GM23338 (cell line): ENCODE measurements around the gene DENND1B. TPM values are rescaled to one million over a fixed set of nuclear protein-coding genes. Genes with fewer than 3 reads are reported as not detected.

ENCODE experiments used
- ATAC-seq: fragments of 200-7000 bp; cut with Tn5 transposase; 3 replicates; pipeline ENCODE4 v1.9.1; 2020
- DNase-seq: peaks from one replicate; pipeline ENCODE4 v3.0.0-alpha.2; 2015; ENCODE audit warnings: low spot score
- H2AFZ ChIP-seq: fragments of 200-600 bp; sonication (generic); 2 replicates; pipeline ENCODE4 v1.8.0; 2016; ENCODE audit warnings: antibody characterized with exemption, mild to moderate bottlenecking, moderate library complexity
- H3F3A ChIP-seq: fragments of 200-600 bp; sonication (generic); replicated peaks from 2 replicates; pipeline ENCODE4 v1.8.0; 2017; ENCODE audit warnings: antibody characterized with exemption, mixed run types, low read depth
- H3K27ac ChIP-seq: fragments of 200-600 bp; sonication (generic); 2 replicates; pipeline ENCODE4 v1.6.1; 2016; ENCODE audit warnings: low read depth
- H3K27me3 ChIP-seq: fragments of 200-600 bp; sonication (generic); 2 replicates; pipeline ENCODE4 v1.8.0; 2016; ENCODE audit warnings: mild to moderate bottlenecking, mixed run types, moderate library complexity; ENCODE audit not compliant: insufficient read depth
- H3K36me3 ChIP-seq: fragments of 200-600 bp; sonication (generic); 2 replicates; pipeline ENCODE4 v1.8.0; 2016; ENCODE audit warnings: mild to moderate bottlenecking; ENCODE audit not compliant: insufficient read depth
- H3K4me1 ChIP-seq: fragments of 200-600 bp; sonication (generic); 2 replicates; pipeline ENCODE4 v1.8.0; 2016; ENCODE audit warnings: mild to moderate bottlenecking, moderate library complexity; ENCODE audit not compliant: insufficient read depth
- H3K4me2 ChIP-seq: fragments of 200-600 bp; sonication (generic); 2 replicates; pipeline ENCODE4 v1.7.1; 2017; ENCODE audit warnings: mixed run types
- H3K4me3 ChIP-seq: fragments of 200-600 bp; sonication (generic); 2 replicates; pipeline ENCODE4 v1.6.1; 2016; ENCODE audit warnings: mixed run types
- H3K79me2 ChIP-seq: fragments of 200-600 bp; sonication (generic); replicated peaks from 2 replicates; pipeline ENCODE4 v1.8.0; 2017; ENCODE audit warnings: mild to moderate bottlenecking; ENCODE audit not compliant: insufficient read depth
- H3K9me2 ChIP-seq: fragments of 200-600 bp; sonication (generic); 2 replicates; pipeline ENCODE4 v1.8.0; 2017; ENCODE audit not compliant: insufficient read depth
- H4K20me1 ChIP-seq: fragments of 200-600 bp; sonication (generic); replicated peaks from 2 replicates; pipeline ENCODE4 v1.8.0; 2017; ENCODE audit warnings: mild to moderate bottlenecking; ENCODE audit not compliant: insufficient read depth
- H3K27ac Mint-ChIP-seq: 2 replicates; pipeline ENCODE4 v1.8.0; 2020; ENCODE audit warnings: inconsistent platforms, mild to moderate bottlenecking, moderate library complexity, mixed read lengths
- H3K27me3 Mint-ChIP-seq: 3 replicates; pipeline ENCODE4 v1.8.0; 2022; ENCODE audit warnings: low read depth, mild to moderate bottlenecking, moderate library complexity, mixed read lengths, inconsistent platforms; ENCODE audit not compliant: insufficient read depth, poor library complexity
- H3K36me3 Mint-ChIP-seq: 3 replicates; pipeline ENCODE4 v1.8.0; 2021; ENCODE audit warnings: low read depth, mild to moderate bottlenecking, inconsistent platforms, moderate library complexity, mixed read lengths
- H3K4me1 Mint-ChIP-seq: 3 replicates; pipeline ENCODE4 v1.8.0; 2020; ENCODE audit warnings: mild to moderate bottlenecking, inconsistent platforms, mixed read lengths
- H3K4me3 Mint-ChIP-seq: 3 replicates; pipeline ENCODE4 v1.8.0; 2021; ENCODE audit warnings: moderate library complexity, mild to moderate bottlenecking, inconsistent platforms, mixed read lengths
- H3K9me3 Mint-ChIP-seq: 3 replicates; pipeline ENCODE4 v1.8.0; 2020; ENCODE audit warnings: moderate library complexity, mild to moderate bottlenecking, inconsistent platforms, mixed read lengths
- CTCF ChIP-seq, 2 experiments: fragments of 200-600 bp in 1 of 2; sonication (generic) in 1 of 2; conservative IDR thresholded peaks; 2 replicates each; pipeline versions ENCODE4 v1.5.1 to v1.6.1; 2016 to 2017; ENCODE audit warnings: antibody characterized with exemption in 2 of 2, low read depth in 2 of 2, mild to moderate bottlenecking in 2 of 2, moderate library complexity in 1 of 2
- EZH2 ChIP-seq: fragments of 200-600 bp; sonication (generic); IDR thresholded peaks from one replicate; pipeline ENCODE4 v1.8.0; 2017; ENCODE audit warnings: antibody characterized with exemption, mild to moderate bottlenecking, low read depth; ENCODE audit not compliant: unreplicated experiment
- EZH2phosphoT487 ChIP-seq: fragments of 200-600 bp; sonication (generic); IDR thresholded peaks from one replicate; pipeline ENCODE4 v1.8.1; 2018; ENCODE audit warnings: antibody characterized with exemption; ENCODE audit not compliant: unreplicated experiment
- POLR2AphosphoS5 ChIP-seq: IDR thresholded peaks from 2 replicates; pipeline ENCODE4 v1.6.1; 2016; ENCODE audit warnings: antibody characterized with exemption, low read depth
- REST ChIP-seq: IDR thresholded peaks from one replicate; pipeline ENCODE4 v1.6.1; 2018; ENCODE audit warnings: antibody characterized with exemption; ENCODE audit not compliant: unreplicated experiment
- STAT1 ChIP-seq: IDR thresholded peaks from one replicate; pipeline ENCODE4 v1.6.1; 2016; ENCODE audit warnings: antibody characterized with exemption; ENCODE audit not compliant: unreplicated experiment
- ZNF114 ChIP-seq: fragments of 250-450 bp; sonication (Bioruptor Pico); IDR thresholded peaks from 2 replicates; pipeline ENCODE4 v1.5.0; 2020; ENCODE audit warnings: mild to moderate bottlenecking, moderate library complexity
- ZNF462 ChIP-seq: fragments of 250-450 bp; sonication (Bioruptor Pico); IDR thresholded peaks from 2 replicates; pipeline ENCODE4 v1.5.0; 2020; ENCODE audit warnings: mild to moderate bottlenecking, moderate library complexity
- polyA plus RNA-seq: library from polyadenylated mRNA; unstranded; fragments of >200 nt; fragmentation: Nextera tagmentation; extraction: Ambion mirVana; gene quantifications from 2 replicates; pipeline ENCODE4 v1.2.1, GENCODE V29; 2016
- total RNA-seq: library from RNA; depleted of rRNA; stranded (reverse); fragments of >200 nt; shearing (Covaris generic); gene quantifications from 2 replicates; pipeline ENCODE4 v1.2.3, GENCODE V29; 2014

DENND1B gene
- total and polyA plus RNA-seq, 2 experiments from 2014 or later, result 4.3 to 5.2 TPM

GRCh38 chr1:197480446-197480845, 294.8 kb downstream of the DENND1B start:
- Mint-ChIP-seq H3K36me3 (no peaks in the 10 kb centered on the region), H3K4me1 (peaks cover 3% of the 10 kb centered on the region; the same call in 1 of the 3 replicates), H3K4me3 (no peak overlapping the region), H3K27me3 (no peaks in the 10 kb centered on the region), H3K9me3 (no peaks in the 10 kb centered on the region), H3K27ac (0 out of 2 replicates have a peak overlapping the region, but pooled peaks have one; percentile 54)
- H3K4me2 ChIP-seq, result no peak overlapping the region
- H2AFZ ChIP-seq, result no peak overlapping the region
- no peaks in the 10 kb centered on the region for H3K79me2 ChIP-seq
- no peaks in the 10 kb centered on the region for H3K4me1 ChIP-seq
- H3F3A ChIP-seq, result no peaks in the 10 kb centered on the region
- H3K4me3 ChIP-seq, result no peak overlapping the region
- no peaks in the 10 kb centered on the region for H3K27me3 ChIP-seq
- ATAC-seq, result no peak
- DNase-seq, result no peak
- H3K9me2 ChIP-seq, result no peaks in the 10 kb centered on the region
- no peak for TF ChIP-seq ZNF114 (CRISPR knock-in tag)
- no peak for TF ChIP-seq EZH2
- TF ChIP-seq STAT1, result no peak
- no peak for TF ChIP-seq EZH2phosphoT487
- TF ChIP-seq CTCF (conservative IDR thresholded peaks at IDR 0.05; ENCODE audit: low read depth in 2 of 2), result no peak
- no peak for TF ChIP-seq POLR2AphosphoS5
- no peak for TF ChIP-seq REST
- TF ChIP-seq ZNF462, result no peak
- no peak overlapping the region for H3K27ac ChIP-seq
- no peaks in the 10 kb centered on the region for H3K36me3 ChIP-seq
- no peaks in the 10 kb centered on the region for H4K20me1 ChIP-seq
